OCI-LY7 (cell line): ENCODE results near the gene RPL32.

Source experiments
- EZH2phosphoT487 ChIP-seq: fragments of 200-600 bp; sonication (generic); IDR thresholded peaks from 2 replicates; pipeline ENCODE4 v1.6.1; 2018; ENCODE audit warnings: low read depth, borderline replicate concordance, mild to moderate bottlenecking, mixed run types, antibody characterized with exemption, low read length, moderate library complexity, mixed read lengths
- TF ChIP-seq, protein P1 (sequence below): fragments of 200-600 bp; sonication (generic); conservative IDR thresholded peaks from 2 replicates; pipeline ENCODE4 v1.5.1; 2014; ENCODE audit warnings: mild to moderate bottlenecking, antibody characterized with exemption, low read length, moderate library complexity, mixed read lengths

DNA sequence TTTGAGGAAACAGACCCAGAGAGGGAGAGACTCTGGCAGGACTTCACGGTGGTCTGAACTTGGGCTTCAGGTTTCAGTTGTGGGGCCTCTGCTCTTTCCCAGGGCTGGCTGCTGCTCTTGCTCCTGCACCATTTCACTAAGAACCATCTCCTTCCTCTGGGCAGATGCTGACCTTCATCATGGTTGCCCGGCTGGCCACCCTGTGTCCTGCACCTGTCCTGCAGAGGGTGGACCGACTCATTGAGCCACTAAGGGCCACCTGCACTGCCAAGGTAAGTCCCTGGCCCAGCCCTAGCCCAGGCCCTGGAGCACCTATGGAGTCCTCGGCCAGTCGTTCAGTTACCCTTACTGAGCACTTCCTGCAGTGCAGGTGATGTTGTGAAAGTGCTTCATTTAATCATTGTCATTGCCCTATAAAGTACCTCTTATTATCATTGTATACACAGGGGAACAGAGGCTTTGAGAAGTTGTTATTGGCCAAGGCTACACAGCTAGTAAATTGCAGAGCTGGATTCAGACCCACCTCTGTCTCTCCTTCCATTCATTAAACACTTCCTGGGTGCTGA, 10.0 kb downstream of the RPL32 start:
- TF ChIP-seq, protein P1, sequence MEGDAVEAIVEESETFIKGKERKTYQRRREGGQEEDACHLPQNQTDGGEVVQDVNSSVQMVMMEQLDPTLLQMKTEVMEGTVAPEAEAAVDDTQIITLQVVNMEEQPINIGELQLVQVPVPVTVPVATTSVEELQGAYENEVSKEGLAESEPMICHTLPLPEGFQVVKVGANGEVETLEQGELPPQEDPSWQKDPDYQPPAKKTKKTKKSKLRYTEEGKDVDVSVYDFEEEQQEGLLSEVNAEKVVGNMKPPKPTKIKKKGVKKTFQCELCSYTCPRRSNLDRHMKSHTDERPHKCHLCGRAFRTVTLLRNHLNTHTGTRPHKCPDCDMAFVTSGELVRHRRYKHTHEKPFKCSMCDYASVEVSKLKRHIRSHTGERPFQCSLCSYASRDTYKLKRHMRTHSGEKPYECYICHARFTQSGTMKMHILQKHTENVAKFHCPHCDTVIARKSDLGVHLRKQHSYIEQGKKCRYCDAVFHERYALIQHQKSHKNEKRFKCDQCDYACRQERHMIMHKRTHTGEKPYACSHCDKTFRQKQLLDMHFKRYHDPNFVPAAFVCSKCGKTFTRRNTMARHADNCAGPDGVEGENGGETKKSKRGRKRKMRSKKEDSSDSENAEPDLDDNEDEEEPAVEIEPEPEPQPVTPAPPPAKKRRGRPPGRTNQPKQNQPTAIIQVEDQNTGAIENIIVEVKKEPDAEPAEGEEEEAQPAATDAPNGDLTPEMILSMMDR = no peak
- TF ChIP-seq EZH2phosphoT487 = no peak
